ENCODE data around the gene APLP1. TPM values are rescaled to one million over a fixed set of nuclear protein-coding genes. Genes with fewer than 3 reads are reported as not detected.

Gene APLP1
- total RNA-seq, 4 donors from 2014 or later = 1.1 to 10.1 (median 2.3) TPM

DNA sequence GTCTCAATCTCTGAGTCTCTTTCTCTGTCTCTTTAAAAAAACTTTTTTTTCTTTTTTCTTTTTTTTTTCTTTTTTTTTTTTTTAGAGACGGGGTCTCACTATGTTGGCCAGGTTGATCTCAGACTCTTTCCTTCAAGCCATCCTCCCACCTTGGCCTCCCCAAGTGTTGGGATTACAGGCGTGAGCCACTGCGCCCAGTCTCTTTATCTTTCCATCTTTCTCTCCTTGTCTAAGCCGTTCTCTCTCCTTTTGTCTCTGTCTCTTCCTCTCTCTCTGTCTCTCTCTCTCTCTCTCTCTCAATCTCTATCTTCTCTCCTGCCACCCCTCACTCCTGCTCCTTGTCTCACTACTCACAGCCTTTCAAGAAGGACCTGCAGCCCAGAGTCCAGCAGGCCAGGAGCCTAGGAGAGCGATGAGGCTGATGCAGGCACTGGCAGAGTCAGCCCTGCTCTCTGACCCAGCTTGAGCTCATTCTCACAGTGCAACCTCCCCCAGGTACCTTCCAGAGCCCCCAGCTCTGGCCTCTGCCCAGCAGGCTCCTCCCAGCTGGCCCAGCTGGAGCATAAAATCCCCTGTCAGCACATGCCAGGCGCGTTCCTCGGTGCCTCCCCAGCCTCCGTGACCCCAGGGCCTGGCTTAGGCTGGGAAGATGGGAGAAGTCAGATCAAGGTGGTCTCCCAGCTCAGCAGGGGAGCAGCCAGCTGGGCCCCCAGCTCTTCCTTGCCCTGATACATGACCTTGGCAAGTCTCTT, 16.2 kb upstream of the APLP1 start, which contains the start of gene NPHS1:
Gene NPHS1 (minus strand): TSS at position 476 of the 752 bp plus-strand sequence. CDS start 667 bp downstream, outside the sequence.
- ATAC-seq (ENCODE audit: low FRiP score) (peak; percentile 17), DNase-seq (ENCODE audit: low spot score) (no peak)
- TF ChIP-seq, protein P1, sequence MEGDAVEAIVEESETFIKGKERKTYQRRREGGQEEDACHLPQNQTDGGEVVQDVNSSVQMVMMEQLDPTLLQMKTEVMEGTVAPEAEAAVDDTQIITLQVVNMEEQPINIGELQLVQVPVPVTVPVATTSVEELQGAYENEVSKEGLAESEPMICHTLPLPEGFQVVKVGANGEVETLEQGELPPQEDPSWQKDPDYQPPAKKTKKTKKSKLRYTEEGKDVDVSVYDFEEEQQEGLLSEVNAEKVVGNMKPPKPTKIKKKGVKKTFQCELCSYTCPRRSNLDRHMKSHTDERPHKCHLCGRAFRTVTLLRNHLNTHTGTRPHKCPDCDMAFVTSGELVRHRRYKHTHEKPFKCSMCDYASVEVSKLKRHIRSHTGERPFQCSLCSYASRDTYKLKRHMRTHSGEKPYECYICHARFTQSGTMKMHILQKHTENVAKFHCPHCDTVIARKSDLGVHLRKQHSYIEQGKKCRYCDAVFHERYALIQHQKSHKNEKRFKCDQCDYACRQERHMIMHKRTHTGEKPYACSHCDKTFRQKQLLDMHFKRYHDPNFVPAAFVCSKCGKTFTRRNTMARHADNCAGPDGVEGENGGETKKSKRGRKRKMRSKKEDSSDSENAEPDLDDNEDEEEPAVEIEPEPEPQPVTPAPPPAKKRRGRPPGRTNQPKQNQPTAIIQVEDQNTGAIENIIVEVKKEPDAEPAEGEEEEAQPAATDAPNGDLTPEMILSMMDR (IDR thresholded peaks at IDR 0.05) = no peak

DNA sequence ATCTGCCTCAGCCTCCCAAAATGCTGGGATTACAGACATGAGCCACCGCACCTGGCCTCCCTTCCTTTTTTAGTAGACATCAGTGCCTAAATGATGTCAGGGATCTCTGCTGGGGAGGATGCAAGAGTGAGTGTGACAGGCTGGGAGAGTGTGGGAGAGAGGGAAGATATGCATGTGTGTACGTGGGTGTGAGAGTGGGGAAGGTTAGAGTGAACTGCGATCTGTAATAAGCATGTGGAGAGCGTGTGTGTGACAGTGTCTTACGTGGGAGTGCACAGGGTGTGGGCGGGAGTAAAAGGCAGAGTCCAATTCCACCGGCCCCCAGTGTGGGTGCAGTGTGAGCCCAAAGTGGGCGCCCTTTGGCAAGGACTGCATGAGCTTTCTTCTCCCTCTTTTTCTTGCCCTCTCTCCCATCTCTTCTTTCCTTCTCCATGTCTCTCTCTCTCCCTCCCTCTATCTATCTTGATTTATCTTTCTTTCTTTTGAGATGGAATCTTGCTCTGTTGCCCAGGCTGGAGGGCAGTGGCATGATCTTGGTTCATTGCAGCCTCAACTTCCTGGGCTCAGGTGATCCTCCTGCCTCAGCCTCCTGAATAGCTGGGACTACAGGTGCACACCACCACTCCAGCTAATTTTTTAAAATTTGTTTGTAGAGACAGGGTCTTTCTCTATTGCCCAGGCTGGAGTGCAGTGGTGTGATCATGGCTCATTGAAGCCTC, 15.2 kb upstream of the APLP1 start:
- ATAC-seq (ENCODE audit: low FRiP score) = peak; percentile 13
- TF ChIP-seq, protein P1 (IDR thresholded peaks at IDR 0.05) = no peak
- DNase-seq (ENCODE audit: low spot score) = no peak

DNA sequence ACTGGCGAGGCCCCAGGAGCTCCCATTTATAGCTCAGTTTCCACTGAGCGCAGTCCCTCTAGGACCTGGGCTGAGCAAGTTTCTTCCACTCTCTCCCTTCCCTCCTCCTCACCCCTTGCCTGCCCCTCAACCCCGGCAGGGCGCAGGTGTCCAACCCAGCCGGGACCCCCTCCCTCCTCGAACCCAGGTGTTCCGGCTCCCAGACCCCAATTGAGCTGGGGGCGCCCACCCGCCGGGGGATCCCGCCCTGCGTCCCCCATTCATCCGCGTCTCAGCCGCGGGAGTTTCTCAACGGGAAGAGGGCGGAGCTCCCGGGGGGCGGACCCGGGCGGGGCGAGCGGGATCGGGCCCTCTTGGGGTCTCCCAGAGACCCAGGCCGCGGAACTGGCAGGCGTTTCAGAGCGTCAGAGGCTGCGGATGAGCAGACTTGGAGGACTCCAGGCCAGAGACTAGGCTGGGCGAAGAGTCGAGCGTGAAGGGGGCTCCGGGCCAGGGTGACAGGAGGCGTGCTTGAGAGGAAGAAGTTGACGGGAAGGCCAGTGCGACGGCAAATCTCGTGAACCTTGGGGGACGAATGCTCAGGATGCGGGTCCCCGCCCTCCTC, 11.7 kb upstream of the APLP1 start, which contains the start of gene KIRREL2:
Gene KIRREL2 (plus strand): TSS at position 366 of the 604 bp plus-strand sequence. CDS start 209 bp downstream, at position 575.
- TF ChIP-seq, protein P1 (IDR thresholded peaks at IDR 0.05) = no peak
- ATAC-seq (ENCODE audit: low FRiP score) (peak; percentile 37), DNase-seq (ENCODE audit: low spot score) (no peak)

DNA sequence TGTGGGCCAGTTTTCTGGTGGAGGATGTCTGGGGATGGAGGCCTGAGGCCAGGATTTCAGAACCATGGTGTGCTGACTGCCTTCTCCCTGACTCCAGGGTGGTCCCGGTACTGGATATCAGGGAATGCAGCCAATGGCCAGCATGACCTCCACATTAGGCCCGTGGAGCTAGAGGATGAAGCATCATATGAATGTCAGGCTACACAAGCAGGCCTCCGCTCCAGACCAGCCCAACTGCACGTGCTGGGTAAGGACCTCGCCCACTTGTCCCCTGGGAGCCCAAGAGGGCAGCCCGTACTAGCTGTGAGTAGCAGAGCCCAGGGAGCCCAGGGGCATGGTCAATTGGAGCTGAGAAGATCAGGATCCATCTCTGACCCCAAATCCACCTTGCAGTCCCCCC, 10.1 kb upstream of the APLP1 start:
- DNase-seq (ENCODE audit: low spot score) = no peak
- ATAC-seq (ENCODE audit: low FRiP score) = no peak
- TF ChIP-seq, protein P1 (IDR thresholded peaks at IDR 0.05) = no peak

DNA sequence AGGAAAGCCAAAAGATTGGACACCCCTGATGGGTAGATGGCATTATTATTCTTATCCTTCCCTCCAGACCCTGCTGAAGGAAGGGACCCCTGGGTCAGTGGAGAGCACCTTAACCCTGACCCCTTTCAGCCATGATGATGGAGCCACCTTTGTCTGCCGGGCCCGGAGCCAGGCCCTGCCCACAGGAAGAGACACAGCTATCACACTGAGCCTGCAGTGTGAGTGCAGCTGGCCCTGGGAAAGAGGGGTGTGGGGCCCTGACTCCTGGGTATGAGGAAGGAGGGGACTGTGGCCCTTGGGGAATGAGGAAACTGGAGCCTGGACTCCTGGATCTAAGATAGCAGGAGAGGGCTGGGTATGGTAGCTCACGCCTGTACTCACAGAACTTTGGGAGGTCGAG, 9.0 kb upstream of the APLP1 start:
- TF ChIP-seq, protein P1 (IDR thresholded peaks at IDR 0.05) = no peak
- no peak for ATAC-seq (ENCODE audit: low FRiP score)

DNA sequence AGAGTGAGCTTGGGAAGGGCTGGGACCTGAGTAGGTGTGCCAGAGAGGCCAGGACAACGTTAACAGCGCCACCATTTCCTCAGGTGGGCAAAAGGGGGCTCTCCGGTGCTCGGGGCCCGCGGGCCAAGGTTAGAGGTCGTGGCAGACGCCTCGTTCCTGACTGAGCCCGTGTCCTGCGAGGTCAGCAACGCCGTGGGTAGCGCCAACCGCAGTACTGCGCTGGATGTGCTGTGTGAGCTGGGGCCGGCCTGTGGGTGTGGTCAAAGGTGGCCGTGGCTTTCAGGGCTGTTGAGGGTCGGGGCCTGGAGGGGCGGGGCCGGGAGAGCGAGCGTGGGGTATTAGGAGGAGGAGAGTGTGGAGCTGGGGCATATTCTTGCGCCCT, 7.9 kb upstream of the APLP1 start:
- DNase-seq (ENCODE audit: low spot score) (no peak), ATAC-seq (ENCODE audit: low FRiP score) (no peak)
- TF ChIP-seq, protein P1 (IDR thresholded peaks at IDR 0.05) = no peak

More for the DNA sequence above, 9.0 kb upstream of the APLP1 start:
- no peak for DNase-seq (ENCODE audit: low spot score)
